Right lobe of liver (tissue), 4 donors: ENCODE measurements around the gene SPIRE2.

ENCODE experiments used
- CTCF ChIP-seq, 4 donors: fragments of 200-600 bp in 3 of 4; fragments of 450-650 bp in 1 of 4; IDR thresholded peaks; one replicate each; pipeline versions ENCODE4 v1.5.1 to v1.8.0; 2016 to 2022; ENCODE audit warnings: antibody characterized with exemption in 4 of 4, mild to moderate bottlenecking in 2 of 4
- POLR2A ChIP-seq: fragments of 450-650 bp; IDR thresholded peaks from one replicate; pipeline ENCODE4 v1.6.1; 2017; ENCODE audit warnings: antibody characterized with exemption, mild to moderate bottlenecking
- donor health status: DM: no; HTN: no; CAD: no.
- donor health status: DM: no; HTN: no; CAD: no.
- donor health status: DM: no; HTN: yes; CAD: no.

- no peak for TF ChIP-seq CTCF (IDR thresholded peaks at IDR 0.05)
- TF ChIP-seq POLR2A, result no peak
Observed at GRCh38 chr16:89786474-89787364, 41.6 kb upstream of the SPIRE2 start.
